Adipocyte (in vitro differentiated cells): ENCODE results near the gene FGGY.
"Not testable (repeated sequence)": the region's sequence is repeated elsewhere in the genome, so short reads cannot be mapped to it uniquely, and the experiment has no call there.

Experiments
- DNase-seq: peaks from one replicate; pipeline ENCODE4 v3.0.0-alpha.2; 2015; ENCODE audit warnings: low read depth
- H3K27me3 ChIP-seq: replicated peaks from 2 replicates; pipeline ENCODE4 v1.7.0; 2013; ENCODE audit warnings: mild to moderate bottlenecking, low read length, moderate library complexity; ENCODE audit not compliant: control insufficient read depth, insufficient read depth
- H3K36me3 ChIP-seq: 2 replicates; pipeline ENCODE4 v1.7.0; 2013; ENCODE audit warnings: low read length, mild to moderate bottlenecking, moderate library complexity; ENCODE audit not compliant: control insufficient read depth, insufficient read depth, severe bottlenecking
- H3K4me1 ChIP-seq: 2 replicates; pipeline ENCODE4 v1.7.0; 2013; ENCODE audit warnings: mild to moderate bottlenecking, low read length, moderate library complexity; ENCODE audit not compliant: control insufficient read depth, insufficient read depth
- H3K4me3 ChIP-seq: 2 replicates; pipeline ENCODE4 v1.7.0; 2013; ENCODE audit warnings: mild to moderate bottlenecking, low read length, moderate library complexity
- H3K9ac ChIP-seq: 2 replicates; pipeline ENCODE4 v1.7.0; 2013; ENCODE audit warnings: mild to moderate bottlenecking, low read length, moderate library complexity
- H3K9me3 ChIP-seq: 2 replicates; pipeline ENCODE4 v1.7.0; 2013; ENCODE audit warnings: mild to moderate bottlenecking, low read length, moderate library complexity; ENCODE audit not compliant: control insufficient read depth

The FGGY gene

GRCh38 chr1:59333626-59334277 is 36.9 kb downstream of the FGGY start:
- no peaks in the 10 kb centered on the region for H3K4me1 ChIP-seq
- H3K36me3 ChIP-seq: no peaks in the 10 kb centered on the region
- H3K27me3 ChIP-seq: no peaks in the 10 kb centered on the region
- H3K4me3 ChIP-seq: no peak overlapping the region
- DNase-seq: no peak
- no peaks in the 10 kb centered on the region for H3K9me3 ChIP-seq
- no peak overlapping the region for H3K9ac ChIP-seq

- Histone ChIP-seq H3K4me1 (no peaks in the 10 kb centered on the region), H3K27me3 (no peaks in the 10 kb centered on the region), H3K9me3 (no peaks in the 10 kb centered on the region), H3K4me3 (no peak overlapping the region), H3K9ac (no peak overlapping the region), H3K36me3 (no peaks in the 10 kb centered on the region)
- DNase-seq: no peak
These were observed 43.8 kb downstream of the FGGY start for GRCh38 chr1:59340411-59341307.

GRCh38 chr1:59342801-59343575 is 46.1 kb downstream of the FGGY start:
- H3K9me3 ChIP-seq: no peaks in the 10 kb centered on the region
- H3K9ac ChIP-seq: no peak overlapping the region
- DNase-seq: no peak
- H3K4me3 ChIP-seq: no peak overlapping the region
- no peaks in the 10 kb centered on the region for H3K4me1 ChIP-seq
- H3K36me3 ChIP-seq: no peaks in the 10 kb centered on the region
- no peaks in the 10 kb centered on the region for H3K27me3 ChIP-seq

- H3K4me3 ChIP-seq: no peak overlapping the region
- H3K27me3 ChIP-seq: no peaks in the 10 kb centered on the region
- H3K9me3 ChIP-seq: no peaks in the 10 kb centered on the region
- no peaks in the 10 kb centered on the region for H3K36me3 ChIP-seq
- no peak for DNase-seq
- H3K4me1 ChIP-seq: no peaks in the 10 kb centered on the region
- no peak overlapping the region for H3K9ac ChIP-seq
These were observed 46.6 kb downstream of the FGGY start for GRCh38 chr1:59343576-59343840.

GRCh38 chr1:59345221-59345620 is 48.3 kb downstream of the FGGY start:
- Histone ChIP-seq H3K4me3 (no peak overlapping the region), H3K27me3 (no peaks in the 10 kb centered on the region), H3K36me3 (no peaks in the 10 kb centered on the region), H3K9me3 (no peaks in the 10 kb centered on the region), H3K4me1 (peaks cover 7% of the 10 kb centered on the region), H3K9ac (no peak overlapping the region)
- no peak for DNase-seq

GRCh38 chr1:59346429-59346828 is 49.5 kb downstream of the FGGY start:
- Histone ChIP-seq H3K9ac (no peak overlapping the region), H3K9me3 (no peaks in the 10 kb centered on the region), H3K27me3 (no peaks in the 10 kb centered on the region), H3K4me3 (no peak overlapping the region), H3K36me3 (no peaks in the 10 kb centered on the region), H3K4me1 (peaks cover 7% of the 10 kb centered on the region)
- DNase-seq: no peak

- Histone ChIP-seq H3K4me3 (no peak overlapping the region), H3K4me1 (peaks cover 7% of the 10 kb centered on the region), H3K9ac (no peak overlapping the region), H3K27me3 (no peaks in the 10 kb centered on the region), H3K36me3 (no peaks in the 10 kb centered on the region), H3K9me3 (no peaks in the 10 kb centered on the region)
- no peak for DNase-seq
These were observed 52.2 kb downstream of the FGGY start for GRCh38 chr1:59349101-59349500.

- peaks cover 19% of the 10 kb centered on the region for H3K4me1 ChIP-seq
These were observed 53.6 kb downstream of the FGGY start for GRCh38 chr1:59350521-59350920.

GRCh38 chr1:59352065-59352464 is 55.2 kb downstream of the FGGY start:
- Histone ChIP-seq H3K27me3 (no peaks in the 10 kb centered on the region), H3K36me3 (no peaks in the 10 kb centered on the region), H3K9ac (no peak overlapping the region), H3K4me3 (no peak overlapping the region), H3K9me3 (no peaks in the 10 kb centered on the region), H3K4me1 (peaks cover 21% of the 10 kb centered on the region)
- no peak for DNase-seq

More at GRCh38 chr1:59350521-59350920, 53.6 kb downstream of the FGGY start:
- Histone ChIP-seq H3K9me3 (no peaks in the 10 kb centered on the region), H3K27me3 (no peaks in the 10 kb centered on the region), H3K36me3 (no peaks in the 10 kb centered on the region), H3K4me3 (no peak overlapping the region), H3K9ac (no peak overlapping the region)
- no peak for DNase-seq

- no peak for DNase-seq
- Histone ChIP-seq H3K9ac (no peak overlapping the region), H3K4me3 (no peak overlapping the region), H3K4me1 (peaks cover 21% of the 10 kb centered on the region), H3K27me3 (no peaks in the 10 kb centered on the region), H3K9me3 (no peaks in the 10 kb centered on the region), H3K36me3 (no peaks in the 10 kb centered on the region)
These were observed 56.6 kb downstream of the FGGY start for GRCh38 chr1:59353453-59353852.

GRCh38 chr1:59354239-59354638 is 57.3 kb downstream of the FGGY start:
- H3K4me3 ChIP-seq, DNase-seq, H3K27me3 ChIP-seq, H3K9me3 ChIP-seq, H3K9ac ChIP-seq, H3K36me3 ChIP-seq: not testable (repeated sequence)
- peaks cover 20% of the 10 kb centered on the region for H3K4me1 ChIP-seq
